Regular cardiac myocyte (primary cell): Measurements from ENCODE around the gene TMEM9. TPM values are rescaled to one million over a fixed set of nuclear protein-coding genes. Genes with fewer than 3 reads are reported as not detected.

Source experiments
- total RNA-seq: library from RNA; depleted of rRNA; stranded (reverse); fragments of >200 nt; gene quantifications from 2 replicates; pipeline ENCODE4 v1.2.3, GENCODE V29; 2014

Gene TMEM9
- total RNA-seq: 65.9 and 86.5 TPM in 2 replicates

DNA sequence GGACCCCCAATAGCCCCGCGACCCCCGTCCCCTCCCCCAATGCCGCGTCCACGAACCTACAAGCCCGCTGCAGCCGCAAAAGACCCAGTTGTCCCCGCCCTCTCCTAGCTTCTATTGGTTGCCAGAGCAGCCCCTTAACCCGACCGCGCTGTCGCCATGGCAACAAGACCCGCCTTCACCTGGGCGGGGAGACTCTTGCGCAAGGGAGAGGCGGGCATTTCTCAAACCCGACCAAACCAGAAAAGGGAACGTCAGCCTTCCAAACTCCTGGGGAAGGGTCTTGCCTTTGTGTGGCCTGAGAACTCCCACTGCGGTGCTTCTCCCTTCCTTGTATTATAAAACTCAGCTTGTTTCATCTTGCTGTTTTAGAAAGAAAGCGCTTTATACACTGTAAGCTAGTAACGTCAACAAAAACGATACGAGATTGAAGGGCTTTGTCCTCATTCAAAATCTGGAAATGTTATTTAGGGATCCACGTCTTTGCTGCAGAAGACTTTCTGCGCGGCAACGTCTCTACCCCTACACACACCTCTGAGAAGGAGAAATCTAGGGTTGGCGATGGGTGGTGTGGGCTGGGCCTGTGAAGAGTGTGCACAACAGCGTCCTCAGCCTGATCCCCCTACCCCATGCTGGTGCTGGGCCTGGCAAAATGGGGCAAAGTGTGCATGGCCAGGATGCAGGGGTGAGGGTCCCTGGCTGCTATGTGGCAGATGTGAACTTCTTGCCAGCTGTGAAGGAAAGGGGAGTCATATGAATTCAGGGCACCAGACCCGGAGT is at the start of gene TMEM9:
Gene TMEM9, minus strand, starts transcription at position 86 of the 777 bp plus-strand sequence. CDS start 551 bp downstream, outside the sequence.

DNA sequence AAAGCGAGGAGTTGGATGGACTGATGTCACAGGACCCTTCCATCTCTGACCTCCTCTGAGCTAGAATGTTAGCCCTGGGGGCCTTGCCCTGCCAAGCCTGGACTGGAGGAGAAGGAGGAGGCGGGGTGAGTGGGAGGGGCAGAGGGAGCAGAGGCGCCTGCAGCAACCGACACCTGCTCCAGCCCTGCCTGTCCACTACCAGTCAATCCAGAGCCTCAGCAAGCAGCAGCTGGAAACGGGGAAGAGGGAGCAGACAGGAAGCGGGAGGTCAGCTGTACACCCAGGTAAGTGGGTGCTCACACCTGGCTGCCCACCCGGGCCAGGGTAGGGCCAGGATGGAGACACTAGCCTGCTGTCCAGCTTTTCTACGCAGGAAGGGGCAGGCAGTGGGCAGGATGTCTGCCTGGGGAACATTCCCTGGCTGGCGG is 36.4 kb upstream of the TMEM9 start, which contains the start of gene IGFN1:
Gene IGFN1, plus strand, starts transcription at position 201 of the 428 bp plus-strand sequence. CDS start 2,470 bp downstream, outside the sequence.

DNA sequence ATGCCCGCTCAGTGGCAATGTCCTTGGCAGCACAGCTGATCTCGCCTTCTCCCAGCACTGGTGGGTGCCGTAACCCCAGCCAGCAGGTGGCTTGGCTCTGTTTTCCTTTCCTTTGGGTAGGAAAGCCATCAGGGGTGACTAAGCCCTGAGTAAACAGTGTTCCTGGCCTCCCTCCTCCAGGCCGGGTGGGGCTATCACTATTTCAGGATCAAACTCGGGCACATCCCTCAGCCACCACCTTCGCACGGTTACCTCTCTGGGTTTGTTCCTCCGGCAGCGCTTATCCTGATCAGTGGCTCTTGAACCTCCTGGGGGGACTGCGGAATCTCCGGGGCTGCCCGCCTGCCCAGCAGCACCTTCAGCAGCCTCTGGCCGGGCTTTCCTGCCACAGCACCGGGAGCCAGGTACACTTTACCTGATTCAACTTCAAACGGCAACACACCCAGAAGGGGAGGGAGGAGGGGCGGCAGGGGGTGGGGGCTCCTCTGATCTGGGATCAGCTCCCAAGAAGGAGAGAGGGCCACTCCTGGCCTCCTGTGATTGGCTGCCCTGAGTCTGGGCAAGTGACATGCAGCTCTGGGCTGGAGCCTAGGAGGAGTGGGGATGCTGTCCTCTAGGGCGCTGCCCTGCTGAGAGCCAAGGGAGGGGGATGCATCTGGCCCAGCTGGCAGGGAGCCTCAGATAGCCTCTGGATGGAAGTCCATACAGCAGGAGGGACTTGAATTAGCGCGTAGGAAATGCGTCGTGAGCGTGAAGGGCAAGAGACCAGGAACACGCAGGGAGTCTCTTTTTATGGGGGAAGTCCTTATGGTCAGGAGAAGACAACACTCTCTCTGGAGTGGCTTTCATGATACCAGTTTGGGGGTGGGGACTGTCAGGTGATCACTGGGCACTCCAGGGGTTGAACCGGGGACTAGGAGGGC is 27.2 kb downstream of the TMEM9 start, which contains the start of gene ASCL5:
Gene ASCL5, minus strand, starts transcription at position 353 of the 923 bp plus-strand sequence. CDS start 11,812 bp downstream, outside the sequence.

DNA sequence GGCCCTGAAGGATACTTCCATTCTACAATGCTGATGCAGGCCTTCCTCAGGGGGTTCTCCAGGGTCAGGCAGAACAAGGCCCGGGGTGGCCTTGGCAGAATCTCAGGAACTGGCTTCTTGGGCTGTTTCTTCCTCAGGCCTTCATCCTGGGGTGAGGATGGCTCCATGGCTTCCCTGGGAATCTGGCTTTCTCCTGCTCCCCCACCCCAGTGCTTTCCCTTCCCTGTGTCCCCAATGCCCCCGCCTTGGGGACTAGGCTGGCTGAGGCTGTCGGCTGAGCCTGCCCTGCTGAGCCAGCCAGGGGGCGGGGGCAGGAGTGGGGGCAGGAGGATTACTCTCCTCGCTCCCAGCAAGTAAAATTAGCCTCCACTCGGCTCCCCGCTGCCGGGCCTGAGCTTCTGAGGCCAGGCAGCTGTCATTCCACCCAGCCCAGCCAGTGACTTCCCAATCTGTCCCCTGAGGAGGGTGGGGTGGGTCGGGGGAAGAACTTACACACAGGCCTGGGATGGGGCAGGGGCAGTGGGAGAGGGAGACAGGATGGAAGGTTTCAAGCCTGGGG is 42.0 kb downstream of the TMEM9 start, which contains the start of gene CACNA1S:
Gene CACNA1S, minus strand, starts transcription at position 254 of the 559 bp plus-strand sequence. Its CDS starts 87 bp downstream, at position 167.

Other genes starting within 250 kb of the TMEM9 start
- 0.19 and 0.28 TPM in 2 replicates for gene KIF21B, start 130.8 kb downstream of the TMEM9 start, total RNA-seq
- not detected in 2 replicates for gene CACNA1S, start 42.0 kb downstream of the TMEM9 start, total RNA-seq
- under 0.01 TPM in 1 of 2 replicates, not detected in the other for gene ASCL5, start 27.3 kb downstream of the TMEM9 start, total RNA-seq
- gene IGFN1, start 36.4 kb upstream of the TMEM9 start, total RNA-seq: 0.28 TPM in 1 of 2 replicates, not detected in the other
- gene PKP1, start 129.0 kb upstream of the TMEM9 start, total RNA-seq: under 0.01 and 0.19 TPM in 2 replicates
- not detected in 2 replicates for gene TNNT2, start 223.2 kb upstream of the TMEM9 start, total RNA-seq
- under 0.01 and 0.19 TPM in 2 replicates for gene LAD1, start 244.8 kb upstream of the TMEM9 start, total RNA-seq